GM19239 (cell line): ENCODE data around the gene UGGT1.
"Not testable (repeated sequence)": the region's sequence is repeated elsewhere in the genome, so short reads cannot be mapped to it uniquely, and the experiment has no call there.

ENCODE experiments used
- DNase-seq: peaks from one replicate; pipeline ENCODE4 v3.0.0; 2011; ENCODE audit warnings: low spot score; ENCODE audit not compliant: insufficient read length
- FAIRE-seq: peaks from 2 replicates; lab custom pipeline; 2011; peaks lifted over from hg19 to GRCh38; lab: Jason Lieb, UNC

UGGT1 gene

GRCh38 chr2:128169497-128169896, 78.5 kb downstream of the UGGT1 start:
- DNase-seq (no peak), FAIRE-seq (no peak)

- DNase-seq (no peak), FAIRE-seq (no peak)
Measured at GRCh38 chr2:128169933-128170709, 79.1 kb downstream of the UGGT1 start.

DNA sequence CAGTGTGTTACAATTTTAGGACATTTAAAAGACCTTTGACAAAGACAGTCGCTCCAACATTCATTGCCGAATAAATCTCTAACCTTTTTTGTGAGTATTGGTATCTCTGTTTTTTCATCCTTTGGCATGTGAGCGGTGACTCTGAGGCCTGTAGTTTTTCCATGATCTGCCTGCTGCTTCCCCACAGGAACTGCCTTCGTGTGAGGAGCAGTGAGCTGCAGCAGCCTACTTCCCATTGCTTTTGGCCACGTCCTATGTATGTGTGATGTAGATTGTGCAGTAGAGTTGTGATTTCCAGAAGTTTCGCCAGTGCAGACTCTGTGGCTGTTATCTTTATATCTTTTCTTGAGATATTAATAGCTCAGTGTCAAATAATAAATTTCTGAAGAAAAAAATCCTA, 79.8 kb downstream of the UGGT1 start:
- DNase-seq (no peak), FAIRE-seq (no peak)

DNA sequence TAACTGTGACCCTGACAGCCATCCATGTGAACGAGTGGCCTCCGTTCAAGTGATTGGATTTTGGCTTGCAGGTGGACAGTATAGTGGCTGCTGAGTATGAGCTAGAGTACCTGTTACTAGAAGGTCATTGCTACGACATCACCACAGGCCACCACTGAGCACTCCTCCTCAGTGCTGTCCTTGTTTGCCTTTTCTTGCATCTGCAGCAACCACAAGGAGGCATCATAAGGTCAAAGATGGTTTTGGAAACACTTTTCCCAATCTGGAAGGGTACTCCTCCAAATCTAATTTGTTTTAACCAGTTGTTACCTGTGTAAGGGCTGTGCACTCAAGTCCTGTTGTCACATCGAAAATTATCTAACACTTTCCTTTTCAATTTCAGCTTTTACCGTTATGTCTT, 81.2 kb downstream of the UGGT1 start:
- no peak for DNase-seq
- FAIRE-seq: no peak

- not testable (repeated sequence) for FAIRE-seq, DNase-seq
Measured at GRCh38 chr2:128174067-128174466, 83.1 kb downstream of the UGGT1 start.

DNA sequence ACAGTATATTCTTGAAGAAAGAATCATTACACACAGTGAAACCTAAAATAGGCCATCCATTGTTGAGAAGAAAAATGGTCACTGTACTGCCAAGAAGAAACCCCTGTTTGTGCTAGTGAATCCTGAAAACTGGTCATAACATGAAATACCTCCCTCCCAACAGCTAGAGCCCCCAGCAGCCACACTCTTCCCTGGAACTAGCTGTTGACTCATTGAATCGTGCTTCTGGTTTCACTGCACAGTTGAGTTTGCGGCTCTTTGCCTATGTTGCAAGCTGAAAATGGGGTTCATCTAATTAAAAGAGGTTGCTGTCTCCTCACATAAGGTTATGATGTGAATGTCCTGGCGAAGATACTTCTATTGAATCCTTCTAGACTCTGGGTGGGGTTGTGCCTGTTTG, 86.3 kb downstream of the UGGT1 start:
- DNase-seq: no peak
- no peak for FAIRE-seq

DNA sequence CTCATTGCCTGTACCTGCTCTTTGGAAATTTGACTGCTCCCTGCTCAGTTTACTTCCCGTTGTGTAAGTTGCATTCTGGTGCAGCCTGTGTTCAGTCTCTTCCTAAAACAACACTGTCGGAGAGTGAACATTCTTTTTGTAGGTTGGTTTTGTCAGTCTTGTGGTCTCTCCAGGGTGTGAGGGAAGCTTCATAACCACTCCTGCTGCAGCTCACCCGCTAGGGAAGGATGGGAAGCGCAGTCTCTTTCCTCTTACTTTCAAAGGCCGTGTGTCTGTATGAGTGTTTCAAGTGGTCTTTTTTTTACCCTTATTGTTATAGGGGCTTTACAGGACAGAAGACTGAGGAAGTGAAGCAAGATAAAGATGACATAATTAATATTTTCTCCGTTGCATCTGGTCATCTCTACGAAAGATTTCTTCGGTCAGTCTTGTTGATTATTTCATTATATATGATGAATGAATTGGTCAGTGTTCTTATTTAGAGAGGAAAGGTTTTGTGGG, 87.2 kb downstream of the UGGT1 start:
- FAIRE-seq (no peak), DNase-seq (no peak)

GRCh38 chr2:128178650-128179460, 87.9 kb downstream of the UGGT1 start:
- no peak for DNase-seq
- FAIRE-seq: no peak

DNA sequence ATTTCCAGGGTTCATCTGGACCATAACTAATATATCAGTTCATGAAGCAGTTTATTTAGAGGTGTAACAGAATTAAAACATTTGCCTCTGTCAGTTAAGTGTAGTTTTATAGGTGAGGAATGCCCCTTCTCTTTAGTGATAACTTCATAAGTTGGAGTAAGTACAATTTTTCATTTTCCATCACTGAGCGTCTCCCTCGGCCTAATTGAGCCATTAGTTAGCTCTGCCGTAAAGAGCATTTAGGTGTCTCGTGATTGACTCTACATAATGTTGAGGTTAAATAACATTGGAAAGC, 88.4 kb downstream of the UGGT1 start:
- DNase-seq (no peak), FAIRE-seq (no peak)

DNA sequence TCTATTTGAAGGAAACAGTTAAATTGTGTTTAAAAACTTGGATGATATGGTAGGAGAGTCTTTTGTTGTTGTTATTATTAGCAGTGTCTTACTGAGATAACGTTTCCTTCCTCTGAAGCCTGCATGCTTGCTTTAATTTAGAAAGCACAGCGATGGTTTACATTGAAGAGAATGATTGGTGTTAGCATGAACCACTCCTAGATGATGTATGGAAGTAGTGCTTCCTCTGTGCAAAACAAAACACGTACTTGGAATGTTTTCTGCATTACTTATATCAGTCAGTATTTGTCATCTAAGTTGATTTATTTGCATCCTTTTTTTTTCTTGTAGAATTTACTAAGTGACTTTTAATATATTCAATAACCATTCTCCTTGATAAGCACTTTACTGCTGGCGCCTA, 89.0 kb downstream of the UGGT1 start:
- DNase-seq (no peak), FAIRE-seq (no peak)

- no peak for FAIRE-seq
- no peak for DNase-seq
Measured at GRCh38 chr2:128185576-128185975, 94.6 kb downstream of the UGGT1 start.

- no peak for FAIRE-seq
- no peak for DNase-seq
Measured at GRCh38 chr2:128187032-128187654, 96.1 kb downstream of the UGGT1 start.

GRCh38 chr2:128195435-128195984, 104.5 kb downstream of the UGGT1 start:
- DNase-seq: no peak
- no peak for FAIRE-seq

DNA sequence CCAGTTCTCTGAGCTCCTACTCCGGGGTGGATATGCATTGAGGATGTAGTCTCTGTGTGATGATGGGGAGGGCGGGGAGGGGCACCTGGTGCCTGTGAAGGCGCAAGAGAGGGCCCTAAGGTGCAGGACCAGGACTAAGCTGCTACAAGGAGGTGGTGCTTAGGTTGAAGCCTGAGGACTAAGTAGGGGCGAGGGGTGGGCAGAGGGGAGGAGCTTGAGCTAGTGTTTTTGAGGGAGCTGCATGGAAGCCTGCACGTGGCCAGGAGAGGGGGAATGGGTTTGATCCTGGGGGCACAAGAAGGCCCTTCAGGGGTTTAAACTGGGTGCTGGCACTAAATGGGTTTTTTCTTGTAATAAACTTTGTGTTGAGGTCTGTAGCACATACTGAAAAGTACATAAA, 105.0 kb downstream of the UGGT1 start:
- no peak for FAIRE-seq
- no peak for DNase-seq

DNA sequence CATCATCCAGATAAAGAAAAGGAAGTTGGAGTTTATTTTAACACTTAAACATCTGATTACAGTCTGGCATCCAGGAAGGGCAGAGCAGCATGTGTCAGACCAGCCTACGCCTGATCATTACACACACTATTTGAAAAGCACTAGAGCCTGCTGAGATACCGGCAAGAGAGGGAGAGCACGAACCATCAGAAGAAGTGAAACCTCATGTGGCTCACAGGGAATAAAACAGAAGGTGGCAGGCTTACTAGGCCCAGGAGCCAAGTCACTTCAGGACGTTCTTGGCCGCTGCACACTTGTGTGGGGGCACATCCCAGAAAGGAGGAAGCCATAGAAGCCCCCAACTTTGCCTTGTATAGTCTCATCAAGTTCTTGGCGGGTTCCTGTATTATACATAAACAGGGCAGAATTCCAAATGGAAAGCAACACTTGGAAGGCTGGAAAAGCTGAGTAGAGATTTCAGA, 105.5 kb downstream of the UGGT1 start:
- FAIRE-seq (no peak), DNase-seq (no peak)

DNA sequence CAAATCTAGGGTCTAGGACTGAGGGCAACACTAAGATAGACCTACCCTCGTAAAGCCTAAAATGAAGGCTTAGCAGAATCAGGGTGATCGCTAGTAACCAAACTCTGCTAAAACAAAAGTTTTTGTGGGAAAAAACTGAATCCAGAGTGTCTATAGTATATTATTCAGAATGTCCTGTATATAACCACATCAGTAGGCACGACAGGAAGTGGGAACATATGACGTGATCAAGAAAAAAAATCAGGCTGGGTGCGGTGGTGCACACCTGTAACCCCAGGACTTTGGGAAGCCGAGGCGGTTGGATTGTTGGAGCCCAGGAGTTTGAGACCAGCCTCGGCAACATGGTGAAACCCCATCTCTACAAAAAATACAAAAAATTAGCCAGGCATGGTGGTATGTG, 106.1 kb downstream of the UGGT1 start:
- no peak for DNase-seq
- FAIRE-seq: no peak

- DNase-seq: no peak
Measured at GRCh38 chr2:128198656-128199055, 107.7 kb downstream of the UGGT1 start.

DNA sequence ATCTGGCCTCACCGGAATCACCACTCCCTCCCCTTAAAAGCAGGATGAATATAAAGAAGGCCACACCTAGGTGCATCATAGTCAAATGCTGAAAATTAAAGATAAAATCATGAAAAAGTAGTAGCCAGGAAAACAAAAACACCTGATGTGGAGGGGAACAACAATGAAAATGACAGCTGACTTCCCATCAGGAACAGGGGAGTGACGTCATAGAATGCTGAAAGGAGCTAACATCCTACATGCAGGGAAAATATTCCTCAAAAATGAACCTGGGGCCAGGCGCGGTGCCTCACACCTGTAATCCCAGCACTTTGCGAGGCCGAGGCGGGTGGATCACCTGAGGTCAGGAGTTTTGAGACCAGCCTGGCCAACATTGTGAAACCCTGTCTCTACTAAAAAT, 108.1 kb downstream of the UGGT1 start:
- FAIRE-seq: no peak

More at GRCh38 chr2:128198656-128199055, 107.7 kb downstream of the UGGT1 start:
- FAIRE-seq: no peak

GRCh38 chr2:128202791-128203190, 111.8 kb downstream of the UGGT1 start:
- FAIRE-seq (no peak), DNase-seq (no peak)

More for the DNA sequence above, 108.1 kb downstream of the UGGT1 start:
- no peak for DNase-seq

DNA sequence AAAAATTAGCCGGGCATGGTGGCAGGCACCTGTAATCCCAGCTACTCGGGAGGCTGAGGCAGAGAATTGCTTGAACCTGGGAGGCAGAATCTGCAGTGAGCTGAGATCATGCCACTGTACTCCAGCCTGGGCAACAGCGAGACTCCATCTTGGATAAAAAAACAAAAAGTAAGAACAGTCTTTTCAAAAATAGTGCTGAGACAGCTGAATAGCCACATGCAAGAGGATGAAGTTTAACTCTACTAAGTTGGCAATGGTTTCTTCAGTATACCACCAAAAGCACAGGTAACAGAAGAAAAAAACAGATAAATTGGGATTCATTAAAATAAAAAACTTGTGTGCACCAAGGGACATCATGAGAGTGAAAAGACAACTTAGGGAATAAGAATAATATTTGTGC, 115.2 kb downstream of the UGGT1 start:
- FAIRE-seq (no peak), DNase-seq (no peak)

GRCh38 chr2:128208023-128208422, 117.0 kb downstream of the UGGT1 start:
- DNase-seq (no peak), FAIRE-seq (no peak)
